CD4-positive, alpha-beta memory T cell (primary cell): ENCODE measurements around the gene HTRA2. TPM values are rescaled to one million over a fixed set of nuclear protein-coding genes. Genes with fewer than 3 reads are reported as not detected.
A peak's percentile ranks its signal among the peaks of the same experiment; 100 is the strongest.

ENCODE experiments used
- CTCF ChIA-PET: fragments of 350-600 bp; sonication (Branson Sonifier 250); formaldehyde crosslinking; loops from one replicate; lab custom pipeline; 2021; ENCODE audit warnings: inconsistent platforms; ENCODE audit not compliant: partially characterized antibody; lab: Charles Lee
- POLR2A ChIA-PET: fragments of 350-600 bp; sonication (Branson Sonifier 250); formaldehyde crosslinking; loops from one replicate; lab custom pipeline; 2021; ENCODE audit not compliant: partially characterized antibody; lab: Charles Lee
- DNase-seq, 5 donors: peaks; one replicate each; pipeline versions ENCODE4 v3.0.0 to v3.0.0-alpha.2; 2020 to 2022; ENCODE audit warnings: mixed read lengths in 1 of 5
- H3K27ac ChIP-seq: one replicate; pipeline ENCODE4 v1.7.0; 2013; ENCODE audit warnings: low read depth, low read length
- H3K27me3 ChIP-seq: 2 replicates; pipeline ENCODE4 v1.7.0; 2013; ENCODE audit warnings: mild to moderate bottlenecking, low read length, moderate library complexity; ENCODE audit not compliant: insufficient read depth
- H3K36me3 ChIP-seq: 2 replicates; pipeline ENCODE4 v1.7.0; 2013; ENCODE audit warnings: mild to moderate bottlenecking, low read length, moderate library complexity; ENCODE audit not compliant: insufficient read depth
- H3K4me1 ChIP-seq: 2 replicates; pipeline ENCODE4 v1.7.0; 2013; ENCODE audit warnings: mild to moderate bottlenecking, low read length, moderate library complexity; ENCODE audit not compliant: insufficient read depth
- H3K4me3 ChIP-seq, 2 donors: one replicate each; pipeline ENCODE4 v1.7.0; 2013; ENCODE audit warnings: low read length in 2 of 2, mild to moderate bottlenecking in 1 of 2
- H3K9me3 ChIP-seq, 2 donors: one replicate each; pipeline ENCODE4 v1.7.0; 2013; ENCODE audit warnings: low read length in 2 of 2, control low read depth in 1 of 2; ENCODE audit not compliant: control insufficient read depth in 1 of 2
- H3K27ac Mint-ChIP-seq, 7 donors: one replicate each; pipeline ENCODE4 v1.8.0; 2020 to 2021; ENCODE audit warnings: mixed read lengths in 7 of 7, mild to moderate bottlenecking in 6 of 7, inconsistent platforms in 3 of 7, moderate library complexity in 3 of 7
- H3K27me3 Mint-ChIP-seq, 2 donors: one replicate each; pipeline ENCODE4 v1.8.0; 2020 to 2021; ENCODE audit warnings: mixed read lengths in 2 of 2
- H3K36me3 Mint-ChIP-seq, 2 donors: one replicate each; pipeline ENCODE4 v1.8.0; 2020 to 2021; ENCODE audit warnings: mixed read lengths in 2 of 2, inconsistent platforms in 1 of 2, mild to moderate bottlenecking in 1 of 2
- H3K4me1 Mint-ChIP-seq, 4 donors: one replicate each; pipeline ENCODE4 v1.8.0; 2020 to 2021; ENCODE audit warnings: mixed read lengths in 4 of 4, mild to moderate bottlenecking in 1 of 4
- H3K4me3 Mint-ChIP-seq, 8 donors: one replicate each; pipeline ENCODE4 v1.8.0; 2020 to 2021; ENCODE audit warnings: mixed read lengths in 8 of 8, mild to moderate bottlenecking in 7 of 8, moderate library complexity in 6 of 8, inconsistent platforms in 3 of 8
- H3K9me3 Mint-ChIP-seq, 8 donors: one replicate each; pipeline ENCODE4 v1.8.0; 2020 to 2021; ENCODE audit warnings: mixed read lengths in 8 of 8, mild to moderate bottlenecking in 5 of 8, inconsistent platforms in 3 of 8, moderate library complexity in 1 of 8
- intact Hi-C: fragments of 100-400 bp; cut with micrococcal nuclease; formaldehyde crosslinking; loops from one replicate; pipeline ENCODE4 v1.15.1; 2023
- polyA plus RNA-seq, 2 donors: library from polyadenylated mRNA; unstranded; fragments of 300-500 nt; fragmentation: Illumina TruSeq; gene quantifications; one replicate each; pipeline ENCODE4 v1.2.3, GENCODE V29; 2021
- total RNA-seq, 2 experiments: library from RNA; stranded (reverse); gene quantifications; one replicate each; pipeline ENCODE4 v1.2.3, GENCODE V29; 2021

HTRA2 gene
- total and polyA plus RNA-seq, 4 experiments from 2014 or later: 22.0 to 41.1 (median 32.8) TPM

GRCh38 chr2:74526649-74527230 lies 3.0 kb upstream of the HTRA2 start:
- Mint-ChIP-seq H3K4me1 (peaks cover 14 to 41% (median 32%) of the 10 kb centered on the region in 4 donors), H3K27ac (peak overlapping the region in 3 of 7 donors; percentile 43 to 62 (median 60)), H3K9me3 (no peaks in the 10 kb centered on the region), H3K4me3 (peak overlapping the region in 2 of 8 donors; percentile 1 to 30), H3K27me3 (peaks cover under 1 to 4% of the 10 kb centered on the region in 2 donors), H3K36me3 (peaks cover 26 to 38% of the 10 kb centered on the region in 2 donors)
- H3K4me3 ChIP-seq: no peak overlapping the region
- intact Hi-C loops: no loop called here
- H3K4me1 ChIP-seq: peaks cover 28% of the 10 kb centered on the region
- no peaks in the 10 kb centered on the region for H3K27me3 ChIP-seq
- H3K36me3 ChIP-seq: peaks cover 19% of the 10 kb centered on the region
- no peak overlapping the region for H3K27ac ChIP-seq
- no peak for DNase-seq
- ChIA-PET CTCF (interaction anchor here (1.3 to 1.6 kb wide), 3 partner anchors 12 to 703 kb away, joined by 3 to 7 read pairs (median 3); partner anchors contain the start of genes CCDC142, TLX2 and TTC31), POLR2A (interaction anchor here (0.8 to 2.8 kb wide), 10 partner anchors 11 to 106 kb away, joined by 3 to 12 read pairs (median 6); partner anchors contain the start of genes C2orf81, CCDC142, MRPL53 and PCGF1)
- no peaks in the 10 kb centered on the region for H3K9me3 ChIP-seq

GRCh38 chr2:74527741-74528140 lies 2.0 kb upstream of the HTRA2 start:
- ChIA-PET POLR2A (interaction anchor here (1.3 to 2.8 kb wide), 5 partner anchors 15 to 46 kb away, joined by 3 to 11 read pairs (median 7); partner anchors contain the start of genes CCDC142, PCGF1 and TTC31), CTCF (interaction anchor here (1.6 kb wide), 1 partner anchor 704 kb away, joined by 3 read pairs; no protein-coding TSS in a partner anchor)
- no peaks in the 10 kb centered on the region for H3K9me3 ChIP-seq
- H3K27ac ChIP-seq: no peak overlapping the region
- peaks cover 34 to 47% of the 10 kb centered on the region in 2 donors for H3K36me3 Mint-ChIP-seq
- H3K4me1 ChIP-seq: peaks cover 31% of the 10 kb centered on the region
- no peaks in the 10 kb centered on the region for H3K27me3 ChIP-seq
- H3K27me3 Mint-ChIP-seq: no peaks in the 10 kb centered on the region
- H3K27ac Mint-ChIP-seq: peak overlapping the region in 5 of 7 donors; percentile 68 to 97 (median 93)
- peaks cover 19% of the 10 kb centered on the region for H3K36me3 ChIP-seq
- no peaks in the 10 kb centered on the region for H3K9me3 Mint-ChIP-seq
- H3K4me3 ChIP-seq: no peak overlapping the region
- H3K4me1 Mint-ChIP-seq: peaks cover 19 to 50% (median 40%) of the 10 kb centered on the region in 4 donors
- no peak for DNase-seq
- peak overlapping the region; percentile 92 to 96 (median 94) for H3K4me3 Mint-ChIP-seq
- intact Hi-C loops: loop anchor here (2.0 kb wide), 1 partner anchor 73 kb away; the partner anchor contains the start of gene INO80B

DNA sequence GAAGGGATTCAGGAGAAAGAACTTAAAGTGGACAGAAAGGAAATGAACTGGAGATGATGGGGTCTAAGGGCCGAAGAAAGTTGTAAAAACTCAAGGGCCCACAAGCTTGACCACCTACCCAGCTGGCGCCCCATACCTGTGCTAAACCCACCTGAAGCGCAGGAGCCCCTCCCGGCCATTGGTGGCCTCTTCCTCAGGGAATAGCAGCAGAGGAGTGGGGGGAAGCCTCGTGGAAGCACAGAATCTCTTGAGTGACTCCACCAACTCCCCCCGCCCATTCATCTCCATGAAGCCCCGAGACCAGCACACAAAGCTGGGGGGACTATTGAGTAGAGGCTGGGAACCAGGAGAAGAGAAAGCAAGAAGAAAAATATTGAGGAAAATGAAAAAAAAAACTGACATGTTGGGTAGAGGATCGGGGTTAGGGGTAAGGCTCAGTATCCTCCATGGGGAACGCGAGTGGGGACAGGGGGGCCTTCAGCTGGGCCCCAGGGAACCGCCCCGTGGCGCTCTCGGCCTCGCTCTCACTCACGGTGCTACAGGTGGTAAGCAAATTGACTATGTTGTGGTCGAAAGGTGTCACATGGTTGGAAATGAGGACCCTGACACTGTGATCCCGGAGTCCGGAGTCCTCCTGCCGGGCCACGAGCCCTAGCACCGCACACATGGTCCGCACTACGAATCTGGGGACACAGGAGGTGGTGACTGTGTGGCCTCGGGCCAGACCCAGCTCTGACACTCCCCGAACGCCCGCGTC lies 955 bp upstream of the HTRA2 start:
- H3K27me3 ChIP-seq: no peaks in the 10 kb centered on the region
- H3K27ac Mint-ChIP-seq: peak overlapping the region; percentile 87 to 97 (median 94)
- peaks cover 19% of the 10 kb centered on the region for H3K36me3 ChIP-seq
- intact Hi-C loops: loop anchor here (1.0 to 2.0 kb wide), 7 partner anchors 21 to 602 kb away; partner anchors contain the start of genes C2orf81, DGUOK, DOK1 and INO80B
- peak overlapping the region; percentile 92 to 96 (median 94) for H3K4me3 Mint-ChIP-seq
- no peaks in the 10 kb centered on the region for H3K9me3 Mint-ChIP-seq
- DNase-seq: no peak
- POLR2A ChIA-PET: interaction anchor here (0.7 to 6.3 kb wide), 16 partner anchors 9 to 309 kb away, joined by 3 to 87 read pairs (median 12); partner anchors contain the start of genes C2orf81, CCDC142, INO80B and MRPL53
- peak overlapping the region; percentile 89 to 100 for H3K4me3 ChIP-seq
- H3K27me3 Mint-ChIP-seq: no peaks in the 10 kb centered on the region
- H3K36me3 Mint-ChIP-seq: peaks cover 35 to 49% of the 10 kb centered on the region in 2 donors
- H3K9me3 ChIP-seq: no peaks in the 10 kb centered on the region
- CTCF ChIA-PET: interaction anchor here (3.5 to 6.4 kb wide), 2 partner anchors 25 to 46 kb away, joined by 17 to 63 read pairs; partner anchors contain the start of genes CCDC142 and TTC31
- peak overlapping the region; percentile 84 for H3K27ac ChIP-seq
- peaks cover 19 to 50% (median 40%) of the 10 kb centered on the region in 4 donors for H3K4me1 Mint-ChIP-seq
- H3K4me1 ChIP-seq: peaks cover 31% of the 10 kb centered on the region

GRCh38 chr2:74530239-74531187 lies 780 bp downstream of the HTRA2 start:
- ChIA-PET CTCF (interaction anchor here (0.8 to 6.4 kb wide), 12 partner anchors 15 to 285 kb away, joined by 3 to 63 read pairs (median 4); partner anchors contain the start of genes CCDC142, MRPL53, PCGF1 and TTC31), POLR2A (interaction anchor here (1.0 to 6.3 kb wide), 26 partner anchors 8 to 702 kb away, joined by 3 to 87 read pairs (median 8); partner anchors contain the start of genes C2orf81, CCDC142, INO80B and MOB1A)
- Histone ChIP-seq H3K4me3 (peak overlapping the region; percentile 89 to 100), H3K36me3 (peaks cover 19% of the 10 kb centered on the region), H3K27ac (peak overlapping the region; percentile 84), H3K9me3 (no peaks in the 10 kb centered on the region), H3K4me1 (peaks cover 31% of the 10 kb centered on the region), H3K27me3 (no peaks in the 10 kb centered on the region)
- no peaks in the 10 kb centered on the region for H3K9me3 Mint-ChIP-seq
- H3K27ac Mint-ChIP-seq: peak overlapping the region; percentile 82 to 97 (median 93)
- H3K36me3 Mint-ChIP-seq: peaks cover 35 to 49% of the 10 kb centered on the region in 2 donors
- peak; percentile 41 to 79 (median 45) for DNase-seq
- intact Hi-C loops: loop anchor here (5.0 kb wide), 1 partner anchor 263 kb away; no protein-coding TSS in a partner anchor
- peaks cover 19 to 50% (median 40%) of the 10 kb centered on the region in 4 donors for H3K4me1 Mint-ChIP-seq
- H3K27me3 Mint-ChIP-seq: no peaks in the 10 kb centered on the region
- H3K4me3 Mint-ChIP-seq: peak overlapping the region; percentile 92 to 96 (median 94)

- H3K4me3 Mint-ChIP-seq: peak overlapping the region; percentile 8 to 96 (median 58)
- no peak for DNase-seq
- peak overlapping the region in 4 of 7 donors; percentile 77 to 95 (median 90) for H3K27ac Mint-ChIP-seq
- H3K9me3 Mint-ChIP-seq: no peaks in the 10 kb centered on the region
- ChIA-PET POLR2A (interaction anchor here (0.7 to 6.3 kb wide), 10 partner anchors 15 to 140 kb away, joined by 3 to 87 read pairs (median 12); partner anchors contain the start of genes C2orf81, CCDC142, INO80B and MRPL53), CTCF (interaction anchor here (0.8 to 6.4 kb wide), 22 partner anchors 21 to 709 kb away, joined by 3 to 63 read pairs (median 4); partner anchors contain the start of genes BOLA3, C2orf81, CCDC142 and MRPL53)
- H3K36me3 ChIP-seq: peaks cover 14% of the 10 kb centered on the region
- no peaks in the 10 kb centered on the region for H3K27me3 ChIP-seq
- H3K9me3 ChIP-seq: no peaks in the 10 kb centered on the region
- H3K36me3 Mint-ChIP-seq: peaks cover 25 to 41% of the 10 kb centered on the region in 2 donors
- no peak overlapping the region for H3K4me3 ChIP-seq
- no peaks in the 10 kb centered on the region for H3K27me3 Mint-ChIP-seq
- no peak overlapping the region for H3K27ac ChIP-seq
- H3K4me1 Mint-ChIP-seq: peaks cover 19 to 45% (median 35%) of the 10 kb centered on the region in 4 donors
- intact Hi-C loops: loop anchor here (1.0 to 5.0 kb wide), 2 partner anchors 48 to 264 kb away; partner anchors contain the start of gene TTC31
- peaks cover 31% of the 10 kb centered on the region for H3K4me1 ChIP-seq
These were observed 1.9 kb downstream of the HTRA2 start for GRCh38 chr2:74531666-74532065.
